ENCODE results near the gene APOO.

DNA sequence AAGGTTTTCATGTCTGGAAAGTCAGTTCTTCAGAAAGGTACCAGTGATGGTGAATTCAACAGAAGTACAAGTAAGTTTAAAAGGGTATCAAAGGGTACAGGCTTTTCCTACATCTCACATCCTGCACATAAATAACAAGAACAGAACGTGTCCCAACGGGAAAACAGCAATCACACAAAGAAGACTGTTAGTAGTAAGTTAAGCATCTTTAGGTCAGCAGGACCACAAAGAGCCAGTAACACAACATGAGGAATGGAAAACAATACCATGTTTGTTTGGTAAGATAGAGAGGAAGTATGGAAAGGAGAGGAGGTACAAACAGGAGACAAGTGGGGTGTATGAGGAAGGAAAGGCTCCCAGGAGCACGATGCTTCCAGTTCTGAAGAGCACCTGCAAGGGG lies 81.5 kb downstream of the APOO start:
- TF ChIP-seq, protein P1, sequence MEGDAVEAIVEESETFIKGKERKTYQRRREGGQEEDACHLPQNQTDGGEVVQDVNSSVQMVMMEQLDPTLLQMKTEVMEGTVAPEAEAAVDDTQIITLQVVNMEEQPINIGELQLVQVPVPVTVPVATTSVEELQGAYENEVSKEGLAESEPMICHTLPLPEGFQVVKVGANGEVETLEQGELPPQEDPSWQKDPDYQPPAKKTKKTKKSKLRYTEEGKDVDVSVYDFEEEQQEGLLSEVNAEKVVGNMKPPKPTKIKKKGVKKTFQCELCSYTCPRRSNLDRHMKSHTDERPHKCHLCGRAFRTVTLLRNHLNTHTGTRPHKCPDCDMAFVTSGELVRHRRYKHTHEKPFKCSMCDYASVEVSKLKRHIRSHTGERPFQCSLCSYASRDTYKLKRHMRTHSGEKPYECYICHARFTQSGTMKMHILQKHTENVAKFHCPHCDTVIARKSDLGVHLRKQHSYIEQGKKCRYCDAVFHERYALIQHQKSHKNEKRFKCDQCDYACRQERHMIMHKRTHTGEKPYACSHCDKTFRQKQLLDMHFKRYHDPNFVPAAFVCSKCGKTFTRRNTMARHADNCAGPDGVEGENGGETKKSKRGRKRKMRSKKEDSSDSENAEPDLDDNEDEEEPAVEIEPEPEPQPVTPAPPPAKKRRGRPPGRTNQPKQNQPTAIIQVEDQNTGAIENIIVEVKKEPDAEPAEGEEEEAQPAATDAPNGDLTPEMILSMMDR (conservative IDR thresholded peaks at IDR 0.05), result no peak
- TF ChIP-seq ZFX (IDR thresholded peaks at IDR 0.05), result no peak
